WTC11 (cell line): ENCODE measurements around the gene OR6B3. TPM values are rescaled to one million over a fixed set of nuclear protein-coding genes. Genes with fewer than 3 reads are reported as not detected.

Experiments
- ATAC-seq: fragments of 200-7000 bp; cut with Tn5 transposase; 2 replicates; pipeline ENCODE4 v1.10.0; 2021; ENCODE audit warnings: mild to moderate bottlenecking, moderate library complexity
- CTCF ChIA-PET: fragments of 300-600 bp; sonication (Branson Sonifier 250); formaldehyde crosslinking; loops from one replicate; lab custom pipeline; 2021; ENCODE audit warnings: antibody characterized with exemption; lab: Charles Lee
- POLR2A ChIA-PET: fragments of 350-600 bp; sonication (Branson Sonifier 250); formaldehyde crosslinking; loops from one replicate; lab custom pipeline; 2021; ENCODE audit warnings: antibody characterized with exemption; lab: Charles Lee
- DNase-seq: peaks from one replicate; pipeline ENCODE4 v3.0.0; 2021; ENCODE audit warnings: low spot score
- H3K27ac Mint-ChIP-seq: 2 replicates; pipeline ENCODE4 v1.8.0; 2021; ENCODE audit warnings: mixed read lengths
- H3K27me3 Mint-ChIP-seq: 2 replicates; pipeline ENCODE4 v1.8.0; 2021; ENCODE audit warnings: low read depth, mild to moderate bottlenecking, moderate library complexity, mixed read lengths
- H3K36me3 Mint-ChIP-seq: 2 replicates; pipeline ENCODE4 v1.8.0; 2021; ENCODE audit warnings: mixed read lengths
- H3K4me1 Mint-ChIP-seq: 2 replicates; pipeline ENCODE4 v1.8.0; 2022; ENCODE audit warnings: mixed read lengths
- H3K4me3 Mint-ChIP-seq: 2 replicates; pipeline ENCODE4 v1.8.0; 2021; ENCODE audit warnings: mild to moderate bottlenecking, moderate library complexity, mixed read lengths
- H3K9me3 Mint-ChIP-seq: 2 replicates; pipeline ENCODE4 v1.8.0; 2021; ENCODE audit warnings: mixed read lengths
- ATF1 ChIP-seq: sonication (generic); formaldehyde crosslinking; IDR thresholded peaks from 2 replicates; pipeline ENCODE4 v1.8.1; 2023; ENCODE audit warnings: mild to moderate bottlenecking, moderate library complexity, missing genetic modification reagents
- EMX1 ChIP-seq: fragments of 250-450 bp; sonication (Bioruptor Pico); IDR thresholded peaks from 2 replicates; pipeline ENCODE4 v1.8.0; 2021; ENCODE audit warnings: mild to moderate bottlenecking
- ESRRA ChIP-seq: sonication (generic); formaldehyde crosslinking; IDR thresholded peaks from 2 replicates; pipeline ENCODE4 v1.8.1; 2022; ENCODE audit warnings: mild to moderate bottlenecking, missing genetic modification reagents, borderline replicate concordance
- FOXK1 ChIP-seq: sonication (generic); formaldehyde crosslinking; IDR thresholded peaks from 2 replicates; pipeline ENCODE4 v1.8.0; 2022; ENCODE audit warnings: mild to moderate bottlenecking, moderate library complexity, missing genetic modification reagents
- IRF2 ChIP-seq: sonication (generic); formaldehyde crosslinking; IDR thresholded peaks from 2 replicates; pipeline ENCODE4 v1.8.0; 2022; ENCODE audit warnings: low read depth, missing genetic modification reagents, borderline replicate concordance
- JAZF1 ChIP-seq: fragments of 250-450 bp; sonication (Bioruptor Pico); IDR thresholded peaks from 2 replicates; pipeline ENCODE4 v1.9.0; 2021; ENCODE audit warnings: moderate library complexity, mild to moderate bottlenecking, inconsistent platforms
- KAT7 ChIP-seq: sonication (generic); formaldehyde crosslinking; IDR thresholded peaks from 2 replicates; pipeline ENCODE4 v1.8.1; 2023; ENCODE audit warnings: missing genetic modification reagents, mild to moderate bottlenecking, borderline replicate concordance
- MXD4 ChIP-seq: fragments of 250-450 bp; sonication (Bioruptor Pico); IDR thresholded peaks from 2 replicates; pipeline ENCODE4 v1.8.0; 2021; ENCODE audit warnings: mild to moderate bottlenecking, moderate library complexity, borderline replicate concordance
- NFE2L1 ChIP-seq: sonication (generic); formaldehyde crosslinking; IDR thresholded peaks from 2 replicates; pipeline ENCODE4 v1.8.1; 2023; ENCODE audit warnings: missing genetic modification reagents
- OVOL2 ChIP-seq: fragments of 250-450 bp; sonication (Bioruptor Pico); IDR thresholded peaks from 2 replicates; pipeline ENCODE4 v1.9.0; 2021; ENCODE audit warnings: mild to moderate bottlenecking, borderline replicate concordance
- SMAD3 ChIP-seq: sonication (generic); formaldehyde crosslinking; IDR thresholded peaks from 2 replicates; pipeline ENCODE4 v1.8.0; 2022; ENCODE audit warnings: missing genetic modification reagents, mild to moderate bottlenecking, borderline replicate concordance
- SMAD4 ChIP-seq: sonication (generic); formaldehyde crosslinking; IDR thresholded peaks from 2 replicates; pipeline ENCODE4 v1.8.0; 2022; ENCODE audit warnings: mild to moderate bottlenecking, missing genetic modification reagents
- ZNF121 ChIP-seq: sonication (generic); formaldehyde crosslinking; IDR thresholded peaks from 2 replicates; pipeline ENCODE4 v1.8.0; 2023; ENCODE audit warnings: missing genetic modification reagents
- ZNF219 ChIP-seq: sonication (generic); formaldehyde crosslinking; IDR thresholded peaks from 2 replicates; pipeline ENCODE4 v1.8.0; 2023; ENCODE audit warnings: missing genetic modification reagents, mild to moderate bottlenecking, borderline replicate concordance
- ZNF396 ChIP-seq: fragments of 250-450 bp; sonication (Bioruptor Pico); IDR thresholded peaks from 2 replicates; pipeline ENCODE4 v1.8.0; 2021; ENCODE audit warnings: mild to moderate bottlenecking, moderate library complexity, borderline replicate concordance
- total RNA-seq: library from RNA; stranded (reverse); gene quantifications from 3 replicates; pipeline ENCODE4 v1.2.3, GENCODE V29; 2021
- TF ChIP-seq, protein P1 (sequence below): sonication (generic); formaldehyde crosslinking; IDR thresholded peaks from 2 replicates; pipeline ENCODE4 v1.8.1; 2023; ENCODE audit warnings: mild to moderate bottlenecking, missing genetic modification reagents
- TF ChIP-seq, protein P2 (sequence below): sonication (generic); formaldehyde crosslinking; IDR thresholded peaks from 2 replicates; pipeline ENCODE4 v1.8.0; 2023; ENCODE audit warnings: missing genetic modification reagents, mild to moderate bottlenecking, borderline replicate concordance
- TF ChIP-seq, protein P3 (sequence below): sonication (generic); formaldehyde crosslinking; IDR thresholded peaks from 2 replicates; pipeline ENCODE4 v1.8.1; 2022; ENCODE audit warnings: missing genetic modification reagents, borderline replicate concordance
- TF ChIP-seq, protein P4 (sequence below): sonication (generic); formaldehyde crosslinking; IDR thresholded peaks from 2 replicates; pipeline ENCODE4 v1.8.1; 2023; ENCODE audit warnings: mild to moderate bottlenecking, moderate library complexity, missing genetic modification reagents
- TF ChIP-seq, protein P5 (sequence below): sonication (generic); formaldehyde crosslinking; IDR thresholded peaks from 2 replicates; pipeline ENCODE4 v1.8.1; 2022; ENCODE audit warnings: low read depth, mild to moderate bottlenecking, moderate library complexity, missing genetic modification reagents, borderline replicate concordance

OR6B3 gene
- total RNA-seq, 1 experiment from 2014 or later = not detected

DNA sequence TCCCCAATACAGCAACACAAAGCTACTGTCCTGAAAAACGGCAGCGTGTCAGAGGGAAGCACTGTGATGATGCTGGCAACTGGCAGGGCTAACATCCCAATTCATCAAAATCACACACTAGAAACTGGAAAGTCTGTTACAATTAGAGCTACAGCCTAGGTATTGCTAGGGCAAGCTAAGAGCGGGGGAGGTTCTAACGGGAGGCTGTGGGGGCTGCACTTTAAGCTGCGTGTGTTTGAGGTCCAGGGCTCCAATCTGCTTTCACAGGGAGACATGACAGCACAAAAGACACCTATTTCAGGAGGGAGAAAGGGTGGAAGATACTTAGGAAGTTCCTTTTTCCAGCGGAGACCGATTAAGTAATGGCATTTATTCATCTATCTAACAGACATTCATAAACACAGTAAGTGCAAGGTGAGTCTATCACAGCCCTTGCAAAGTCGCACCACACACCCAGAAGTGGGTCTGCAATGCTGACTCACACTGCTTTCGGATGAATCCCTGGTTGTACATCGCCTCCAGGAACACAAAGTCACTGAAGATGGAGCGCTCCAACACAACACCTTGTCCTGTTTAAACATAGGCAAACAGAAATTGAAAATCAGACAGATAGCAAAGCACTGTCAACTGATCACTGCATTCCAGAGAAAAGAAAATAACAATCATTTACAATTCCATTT is 35.1 kb downstream of the OR6B3 start:
- POLR2A ChIA-PET = no interaction called here
- no peak for ATAC-seq
- no peaks in the 10 kb centered on the region for H3K27me3 Mint-ChIP-seq

More for the DNA sequence above, 35.1 kb downstream of the OR6B3 start:
- H3K36me3 Mint-ChIP-seq = peaks cover 58% of the 10 kb centered on the region
- TF ChIP-seq KAT7 (CRISPR knock-in tag) (no peak), ESRRA (CRISPR knock-in tag) (no peak), NFE2L1 (CRISPR knock-in tag) (no peak), ZNF396 (no peak), OVOL2 (CRISPR knock-in tag) (no peak), ZNF121 (no peak), SMAD3 (CRISPR knock-in tag) (no peak), MXD4 (CRISPR knock-in tag) (no peak), SMAD4 (CRISPR knock-in tag) (no peak), ZNF219 (CRISPR knock-in tag) (no peak), ATF1 (CRISPR knock-in tag) (no peak), IRF2 (no peak), JAZF1 (CRISPR knock-in tag) (no peak), EMX1 (no peak), FOXK1 (CRISPR knock-in tag) (no peak)
- TF ChIP-seq, protein P1, sequence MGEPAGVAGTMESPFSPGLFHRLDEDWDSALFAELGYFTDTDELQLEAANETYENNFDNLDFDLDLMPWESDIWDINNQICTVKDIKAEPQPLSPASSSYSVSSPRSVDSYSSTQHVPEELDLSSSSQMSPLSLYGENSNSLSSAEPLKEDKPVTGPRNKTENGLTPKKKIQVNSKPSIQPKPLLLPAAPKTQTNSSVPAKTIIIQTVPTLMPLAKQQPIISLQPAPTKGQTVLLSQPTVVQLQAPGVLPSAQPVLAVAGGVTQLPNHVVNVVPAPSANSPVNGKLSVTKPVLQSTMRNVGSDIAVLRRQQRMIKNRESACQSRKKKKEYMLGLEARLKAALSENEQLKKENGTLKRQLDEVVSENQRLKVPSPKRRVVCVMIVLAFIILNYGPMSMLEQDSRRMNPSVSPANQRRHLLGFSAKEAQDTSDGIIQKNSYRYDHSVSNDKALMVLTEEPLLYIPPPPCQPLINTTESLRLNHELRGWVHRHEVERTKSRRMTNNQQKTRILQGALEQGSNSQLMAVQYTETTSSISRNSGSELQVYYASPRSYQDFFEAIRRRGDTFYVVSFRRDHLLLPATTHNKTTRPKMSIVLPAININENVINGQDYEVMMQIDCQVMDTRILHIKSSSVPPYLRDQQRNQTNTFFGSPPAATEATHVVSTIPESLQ (CRISPR knock-in tag) = no peak
- TF ChIP-seq, protein P2, sequence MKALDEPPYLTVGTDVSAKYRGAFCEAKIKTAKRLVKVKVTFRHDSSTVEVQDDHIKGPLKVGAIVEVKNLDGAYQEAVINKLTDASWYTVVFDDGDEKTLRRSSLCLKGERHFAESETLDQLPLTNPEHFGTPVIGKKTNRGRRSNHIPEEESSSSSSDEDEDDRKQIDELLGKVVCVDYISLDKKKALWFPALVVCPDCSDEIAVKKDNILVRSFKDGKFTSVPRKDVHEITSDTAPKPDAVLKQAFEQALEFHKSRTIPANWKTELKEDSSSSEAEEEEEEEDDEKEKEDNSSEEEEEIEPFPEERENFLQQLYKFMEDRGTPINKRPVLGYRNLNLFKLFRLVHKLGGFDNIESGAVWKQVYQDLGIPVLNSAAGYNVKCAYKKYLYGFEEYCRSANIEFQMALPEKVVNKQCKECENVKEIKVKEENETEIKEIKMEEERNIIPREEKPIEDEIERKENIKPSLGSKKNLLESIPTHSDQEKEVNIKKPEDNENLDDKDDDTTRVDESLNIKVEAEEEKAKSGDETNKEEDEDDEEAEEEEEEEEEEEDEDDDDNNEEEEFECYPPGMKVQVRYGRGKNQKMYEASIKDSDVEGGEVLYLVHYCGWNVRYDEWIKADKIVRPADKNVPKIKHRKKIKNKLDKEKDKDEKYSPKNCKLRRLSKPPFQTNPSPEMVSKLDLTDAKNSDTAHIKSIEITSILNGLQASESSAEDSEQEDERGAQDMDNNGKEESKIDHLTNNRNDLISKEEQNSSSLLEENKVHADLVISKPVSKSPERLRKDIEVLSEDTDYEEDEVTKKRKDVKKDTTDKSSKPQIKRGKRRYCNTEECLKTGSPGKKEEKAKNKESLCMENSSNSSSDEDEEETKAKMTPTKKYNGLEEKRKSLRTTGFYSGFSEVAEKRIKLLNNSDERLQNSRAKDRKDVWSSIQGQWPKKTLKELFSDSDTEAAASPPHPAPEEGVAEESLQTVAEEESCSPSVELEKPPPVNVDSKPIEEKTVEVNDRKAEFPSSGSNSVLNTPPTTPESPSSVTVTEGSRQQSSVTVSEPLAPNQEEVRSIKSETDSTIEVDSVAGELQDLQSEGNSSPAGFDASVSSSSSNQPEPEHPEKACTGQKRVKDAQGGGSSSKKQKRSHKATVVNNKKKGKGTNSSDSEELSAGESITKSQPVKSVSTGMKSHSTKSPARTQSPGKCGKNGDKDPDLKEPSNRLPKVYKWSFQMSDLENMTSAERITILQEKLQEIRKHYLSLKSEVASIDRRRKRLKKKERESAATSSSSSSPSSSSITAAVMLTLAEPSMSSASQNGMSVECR (CRISPR knock-in tag) = no peak
- TF ChIP-seq, protein P3, sequence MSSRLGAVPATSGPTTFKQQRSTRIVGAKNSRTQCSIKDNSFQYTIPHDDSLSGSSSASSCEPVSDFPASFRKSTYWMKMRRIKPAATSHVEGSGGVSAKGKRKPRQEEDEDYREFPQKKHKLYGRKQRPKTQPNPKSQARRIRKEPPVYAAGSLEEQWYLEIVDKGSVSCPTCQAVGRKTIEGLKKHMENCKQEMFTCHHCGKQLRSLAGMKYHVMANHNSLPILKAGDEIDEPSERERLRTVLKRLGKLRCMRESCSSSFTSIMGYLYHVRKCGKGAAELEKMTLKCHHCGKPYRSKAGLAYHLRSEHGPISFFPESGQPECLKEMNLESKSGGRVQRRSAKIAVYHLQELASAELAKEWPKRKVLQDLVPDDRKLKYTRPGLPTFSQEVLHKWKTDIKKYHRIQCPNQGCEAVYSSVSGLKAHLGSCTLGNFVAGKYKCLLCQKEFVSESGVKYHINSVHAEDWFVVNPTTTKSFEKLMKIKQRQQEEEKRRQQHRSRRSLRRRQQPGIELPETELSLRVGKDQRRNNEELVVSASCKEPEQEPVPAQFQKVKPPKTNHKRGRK = no peak
- TF ChIP-seq, protein P4, sequence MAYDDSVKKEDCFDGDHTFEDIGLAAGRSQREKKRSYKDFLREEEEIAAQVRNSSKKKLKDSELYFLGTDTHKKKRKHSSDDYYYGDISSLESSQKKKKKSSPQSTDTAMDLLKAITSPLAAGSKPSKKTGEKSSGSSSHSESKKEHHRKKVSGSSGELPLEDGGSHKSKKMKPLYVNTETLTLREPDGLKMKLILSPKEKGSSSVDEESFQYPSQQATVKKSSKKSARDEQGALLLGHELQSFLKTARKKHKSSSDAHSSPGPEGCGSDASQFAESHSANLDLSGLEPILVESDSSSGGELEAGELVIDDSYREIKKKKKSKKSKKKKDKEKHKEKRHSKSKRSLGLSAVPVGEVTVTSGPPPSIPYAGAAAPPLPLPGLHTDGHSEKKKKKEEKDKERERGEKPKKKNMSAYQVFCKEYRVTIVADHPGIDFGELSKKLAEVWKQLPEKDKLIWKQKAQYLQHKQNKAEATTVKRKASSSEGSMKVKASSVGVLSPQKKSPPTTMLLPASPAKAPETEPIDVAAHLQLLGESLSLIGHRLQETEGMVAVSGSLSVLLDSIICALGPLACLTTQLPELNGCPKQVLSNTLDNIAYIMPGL (CRISPR knock-in tag) = no peak
- TF ChIP-seq, protein P5, sequence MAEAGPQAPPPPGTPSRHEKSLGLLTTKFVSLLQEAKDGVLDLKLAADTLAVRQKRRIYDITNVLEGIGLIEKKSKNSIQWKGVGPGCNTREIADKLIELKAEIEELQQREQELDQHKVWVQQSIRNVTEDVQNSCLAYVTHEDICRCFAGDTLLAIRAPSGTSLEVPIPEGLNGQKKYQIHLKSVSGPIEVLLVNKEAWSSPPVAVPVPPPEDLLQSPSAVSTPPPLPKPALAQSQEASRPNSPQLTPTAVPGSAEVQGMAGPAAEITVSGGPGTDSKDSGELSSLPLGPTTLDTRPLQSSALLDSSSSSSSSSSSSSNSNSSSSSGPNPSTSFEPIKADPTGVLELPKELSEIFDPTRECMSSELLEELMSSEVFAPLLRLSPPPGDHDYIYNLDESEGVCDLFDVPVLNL (CRISPR knock-in tag) = no peak
- TF ChIP-seq, all 79 proteins: peak for 0
- CTCF ChIA-PET = no interaction called here
- no peak for DNase-seq
- Mint-ChIP-seq H3K4me1 (no peaks in the 10 kb centered on the region), H3K4me3 (no peak overlapping the region), H3K9me3 (no peaks in the 10 kb centered on the region), H3K27ac (no peak overlapping the region)
